ENCODE results near the gene SIM1. TPM values are rescaled to one million over a fixed set of nuclear protein-coding genes. Genes with fewer than 3 reads are reported as not detected.

The SIM1 gene
- total RNA-seq, 2 experiments from 2014 or later, result not detected

DNA sequence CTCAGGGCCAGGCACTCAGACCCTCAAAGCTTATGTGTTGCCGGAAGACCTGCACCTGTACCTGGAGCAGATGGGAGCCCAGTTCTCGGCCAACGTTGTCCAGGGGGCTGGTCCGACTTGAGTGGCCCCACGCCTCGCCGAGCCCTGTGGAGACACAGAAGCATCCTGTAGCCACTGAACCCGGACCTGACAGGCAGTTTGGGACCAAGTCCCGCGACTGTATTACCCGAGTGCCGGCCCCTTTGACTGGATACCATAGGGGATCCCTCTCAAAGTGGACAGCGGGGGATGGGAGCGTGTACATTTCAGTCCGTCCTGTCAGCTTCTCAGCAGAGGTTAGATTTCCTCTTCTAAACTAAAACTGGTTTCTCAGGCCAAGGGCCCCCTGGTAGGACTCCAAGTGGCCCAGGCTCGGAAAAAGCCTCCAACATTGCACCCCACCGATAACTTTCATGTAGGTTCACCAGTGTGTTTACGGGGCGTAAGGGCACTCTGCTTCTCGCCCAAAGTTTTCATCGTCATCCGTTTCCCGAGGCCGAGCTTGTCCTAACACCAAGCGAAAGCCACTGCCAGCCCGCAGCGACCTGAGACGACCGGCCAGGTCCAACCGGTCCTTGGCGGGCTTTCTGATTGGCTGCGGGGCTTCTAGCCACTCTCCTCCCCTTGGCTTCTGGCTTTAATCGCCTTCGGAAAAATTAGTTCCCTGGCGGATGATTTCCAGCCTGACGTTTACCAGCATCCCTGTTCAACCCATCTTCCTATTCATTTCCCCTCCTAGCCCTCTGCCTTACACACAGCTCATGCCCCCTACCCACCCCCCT lies 10.8 kb downstream of the SIM1 start:
- peaks cover 3% of the 10 kb centered on the region for H3K4me1 Mint-ChIP-seq
- no peak overlapping the region for H3K4me3 Mint-ChIP-seq
- H3K36me3 Mint-ChIP-seq, result peaks cover 18% of the 10 kb centered on the region
- H3K27me3 Mint-ChIP-seq, result no peaks in the 10 kb centered on the region
- peaks cover 26% of the 10 kb centered on the region for H3K9me3 Mint-ChIP-seq
- DNase-seq, result no peak
- H3K27ac Mint-ChIP-seq, result no peak overlapping the region

DNA sequence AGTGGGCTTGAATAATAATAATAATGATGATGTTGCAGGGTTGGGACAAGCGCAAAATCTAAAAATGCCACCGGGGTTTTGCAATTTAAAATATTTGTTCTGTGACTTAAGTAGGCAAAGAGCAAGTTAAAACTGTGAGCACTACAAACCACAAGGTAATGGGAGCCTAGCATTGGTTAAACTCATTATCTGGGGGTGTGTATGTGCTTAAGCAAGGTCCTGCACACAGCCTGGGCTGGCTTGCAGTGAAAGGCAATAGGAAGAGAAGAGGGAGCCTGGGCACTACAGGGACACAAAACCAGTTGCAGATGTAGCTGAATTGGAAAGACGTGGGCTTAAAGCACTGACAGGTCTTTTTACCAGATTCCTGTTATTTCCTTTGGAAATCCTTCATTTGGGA lies 11.7 kb downstream of the SIM1 start:
- no peak overlapping the region for H3K27ac Mint-ChIP-seq

DNA sequence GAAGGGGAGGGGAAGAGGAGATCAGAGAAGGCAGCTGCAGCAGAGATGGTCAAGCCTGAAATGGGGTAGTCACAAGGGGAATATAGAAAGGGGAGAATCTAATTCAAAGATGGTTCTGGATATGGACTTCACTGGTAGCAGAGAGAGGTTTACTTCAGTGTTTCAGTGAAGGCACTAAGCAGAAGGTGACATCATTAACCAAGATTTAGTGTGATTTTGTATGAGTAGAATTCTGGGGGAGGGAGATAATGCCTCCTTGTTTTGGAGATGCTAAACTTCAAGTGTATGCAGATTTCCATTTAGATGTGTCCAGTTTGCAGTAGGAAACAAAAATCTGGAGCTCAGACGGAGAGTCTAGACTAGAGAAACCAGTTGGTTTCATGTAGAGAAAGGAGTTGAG lies 13.1 kb downstream of the SIM1 start:
- H3K4me3 Mint-ChIP-seq, result no peak overlapping the region
- H3K4me1 Mint-ChIP-seq, result peaks cover 10% of the 10 kb centered on the region
- no peaks in the 10 kb centered on the region for H3K27me3 Mint-ChIP-seq
- no peak overlapping the region for H3K27ac Mint-ChIP-seq
- DNase-seq, result no peak
- peaks cover 11% of the 10 kb centered on the region for H3K36me3 Mint-ChIP-seq
- H3K9me3 Mint-ChIP-seq, result peaks cover 25% of the 10 kb centered on the region

More for the DNA sequence above, 11.7 kb downstream of the SIM1 start:
- H3K4me1 Mint-ChIP-seq, result peaks cover 3% of the 10 kb centered on the region
- no peak overlapping the region for H3K4me3 Mint-ChIP-seq
- H3K9me3 Mint-ChIP-seq, result peaks cover 24% of the 10 kb centered on the region
- DNase-seq, result no peak
- H3K36me3 Mint-ChIP-seq, result peaks cover 16% of the 10 kb centered on the region
- H3K27me3 Mint-ChIP-seq, result no peaks in the 10 kb centered on the region

DNA sequence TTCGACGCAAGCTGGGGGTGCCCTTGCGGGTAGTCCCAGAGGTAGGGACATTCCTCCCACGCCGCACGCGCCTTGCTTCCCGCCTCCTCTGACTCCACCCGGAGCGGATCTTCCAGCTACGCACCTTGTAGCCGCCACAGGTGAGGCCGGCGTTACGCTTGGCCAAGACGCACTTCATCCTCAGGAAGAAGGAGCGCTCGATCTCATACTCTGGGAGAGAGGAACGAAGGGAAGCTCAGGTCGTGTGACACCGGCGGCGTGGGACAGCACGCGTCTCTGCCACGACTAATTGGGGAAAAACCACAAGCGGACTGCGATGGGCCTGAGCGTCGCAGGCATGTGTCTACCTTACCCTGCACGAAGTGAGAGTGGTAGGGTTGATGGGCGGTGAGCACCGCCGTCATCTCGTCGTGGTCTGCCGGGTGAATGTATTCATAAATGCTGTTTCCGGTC lies 15.5 kb downstream of the SIM1 start:
- Mint-ChIP-seq H3K4me1 (peaks cover 12% of the 10 kb centered on the region), H3K27me3 (peaks cover 12% of the 10 kb centered on the region), H3K27ac (no peak overlapping the region), H3K36me3 (peaks cover 3% of the 10 kb centered on the region), H3K9me3 (peaks cover 11% of the 10 kb centered on the region), H3K4me3 (no peak overlapping the region)
- no peak for DNase-seq

DNA sequence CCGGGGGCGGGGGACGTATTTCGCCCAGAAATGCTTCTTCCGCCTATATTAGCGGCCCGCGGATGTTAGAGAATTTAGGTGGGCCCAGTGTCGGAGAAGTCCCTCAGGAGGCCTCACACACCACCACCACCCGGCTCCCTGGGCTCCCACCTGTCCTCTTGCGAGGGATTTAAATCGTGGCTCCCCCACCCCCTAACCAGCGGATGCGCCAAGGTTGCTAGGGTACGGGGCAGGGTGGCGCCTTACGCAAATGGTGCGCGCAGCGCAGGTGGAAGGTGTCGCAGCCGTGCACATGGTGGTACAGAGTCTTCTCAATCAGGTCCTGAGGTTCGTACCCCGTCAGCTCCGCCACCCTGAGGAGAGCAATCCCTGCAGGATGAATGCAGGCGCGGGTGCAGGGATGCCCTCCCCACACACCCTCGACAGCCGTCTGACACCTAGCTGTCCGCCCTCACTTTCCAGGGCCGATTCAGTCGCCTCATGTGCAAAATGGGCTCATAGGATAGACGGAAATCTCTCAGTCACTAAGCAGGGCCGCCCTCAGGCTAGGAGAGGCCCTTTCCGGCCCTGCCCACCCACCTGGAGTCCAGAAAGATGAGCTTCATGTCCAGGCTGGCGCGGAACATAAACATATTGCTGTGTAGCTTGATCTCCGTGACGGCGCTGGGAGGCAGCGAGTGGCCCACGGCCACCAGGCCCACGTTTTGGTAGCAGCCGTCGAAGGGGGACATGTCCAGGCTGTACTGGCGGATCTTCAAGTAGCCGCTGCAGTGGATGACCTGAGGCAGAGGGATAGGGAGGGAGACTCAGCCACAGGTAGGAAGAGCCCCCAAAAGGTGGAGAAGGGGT lies 16.6 kb downstream of the SIM1 start:
- DNase-seq, result no peak
- H3K27me3 Mint-ChIP-seq, result peaks cover 21% of the 10 kb centered on the region
- peaks cover 9% of the 10 kb centered on the region for H3K9me3 Mint-ChIP-seq
- H3K4me3 Mint-ChIP-seq, result no peak overlapping the region
- H3K27ac Mint-ChIP-seq, result no peak overlapping the region
- H3K4me1 Mint-ChIP-seq, result peaks cover 12% of the 10 kb centered on the region
- H3K36me3 Mint-ChIP-seq, result peaks cover 3% of the 10 kb centered on the region

DNA sequence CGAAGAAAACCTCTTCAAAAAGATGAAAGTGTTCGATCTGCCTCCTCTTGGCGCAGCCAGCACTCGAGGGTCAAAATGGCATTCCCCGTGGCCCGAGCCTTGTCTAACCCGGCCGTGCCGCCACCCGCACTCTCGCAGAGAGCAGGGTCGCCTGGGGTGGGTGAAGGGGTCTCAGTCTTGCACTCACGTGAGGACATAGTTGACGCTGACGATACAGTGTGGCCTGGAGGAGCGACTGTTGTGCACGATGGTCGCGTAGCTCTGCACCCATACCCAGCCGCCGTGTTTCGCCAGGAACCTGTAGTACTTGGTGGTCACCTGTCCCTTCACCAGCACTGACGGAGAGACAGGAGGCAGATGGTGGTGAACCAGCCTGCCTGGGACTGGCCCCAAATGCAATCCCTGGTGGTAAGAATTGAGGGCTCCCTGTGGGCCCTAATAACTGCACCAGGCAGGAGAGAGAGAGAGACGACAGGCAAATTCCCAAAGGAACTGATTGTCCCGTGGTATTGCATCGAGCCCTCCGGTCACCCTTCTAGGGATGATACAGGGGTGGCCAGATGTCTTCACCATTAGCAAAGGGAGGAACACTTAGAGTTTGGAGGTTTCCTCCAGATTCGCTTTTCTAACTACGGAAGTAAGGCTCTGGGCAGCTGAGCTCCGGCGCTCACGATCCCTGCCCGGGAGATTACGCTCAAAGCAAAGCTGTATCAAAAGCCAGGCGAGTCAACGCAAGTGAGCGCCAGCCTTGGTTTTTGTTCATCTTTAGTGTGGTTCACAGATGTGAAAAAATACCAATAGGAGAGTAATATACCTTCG lies 17.4 kb downstream of the SIM1 start:
- Mint-ChIP-seq H3K4me3 (no peak overlapping the region), H3K27ac (no peak overlapping the region), H3K9me3 (peaks cover 9% of the 10 kb centered on the region), H3K27me3 (peaks cover 23% of the 10 kb centered on the region), H3K4me1 (peaks cover 12% of the 10 kb centered on the region), H3K36me3 (peaks cover 3% of the 10 kb centered on the region)
- no peak for DNase-seq

DNA sequence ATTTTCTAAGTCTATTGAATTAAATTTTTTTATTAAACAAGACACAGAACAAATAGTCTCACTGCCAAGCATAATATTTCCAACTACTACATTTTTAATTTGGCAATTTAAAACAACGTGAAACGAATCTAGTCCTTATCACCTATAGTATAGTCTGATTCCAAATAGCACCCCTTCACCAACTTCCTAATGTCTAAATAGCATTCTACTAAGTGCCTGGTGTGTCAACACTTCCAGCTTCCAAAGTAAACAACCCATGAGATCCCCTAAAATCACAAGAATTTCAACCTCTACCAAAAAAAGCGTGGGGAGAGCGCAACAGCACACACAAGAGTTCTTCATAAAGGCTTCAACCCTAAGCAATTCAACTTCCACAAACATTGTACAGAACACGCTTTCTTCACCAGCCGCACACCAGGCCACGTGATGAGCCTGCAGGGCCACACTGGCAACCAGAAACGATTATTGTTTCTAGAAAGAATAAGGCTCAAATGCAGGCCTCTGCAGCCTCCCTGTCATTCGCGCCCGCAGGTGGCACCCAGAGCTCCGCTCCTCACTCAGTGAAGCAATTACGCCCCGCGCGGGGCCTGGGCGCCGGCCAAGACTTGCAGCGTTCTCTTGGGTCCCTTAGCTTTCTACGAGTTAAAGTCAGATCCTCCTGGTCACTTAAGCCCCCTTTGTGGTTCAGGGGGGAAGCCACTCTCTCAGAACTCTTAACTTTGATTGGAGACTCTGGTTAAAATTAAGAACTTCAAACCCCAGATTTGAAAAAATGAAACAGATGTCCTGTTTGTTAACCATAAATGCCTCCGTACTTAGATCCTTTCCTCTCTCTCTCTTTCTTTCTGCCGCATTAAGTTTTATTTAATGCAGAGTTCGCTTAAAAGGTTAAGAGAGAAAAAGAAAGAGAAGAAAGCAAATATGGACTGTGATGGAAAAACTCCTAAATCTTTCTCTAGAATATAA lies 18.3 kb downstream of the SIM1 start:
- H3K4me3 Mint-ChIP-seq, result no peak overlapping the region
- H3K27me3 Mint-ChIP-seq, result peaks cover 23% of the 10 kb centered on the region
- peaks cover 9% of the 10 kb centered on the region for H3K9me3 Mint-ChIP-seq
- no peak overlapping the region for H3K27ac Mint-ChIP-seq
- peaks cover 3% of the 10 kb centered on the region for H3K36me3 Mint-ChIP-seq
- no peak for DNase-seq
- H3K4me1 Mint-ChIP-seq, result peaks cover 12% of the 10 kb centered on the region

DNA sequence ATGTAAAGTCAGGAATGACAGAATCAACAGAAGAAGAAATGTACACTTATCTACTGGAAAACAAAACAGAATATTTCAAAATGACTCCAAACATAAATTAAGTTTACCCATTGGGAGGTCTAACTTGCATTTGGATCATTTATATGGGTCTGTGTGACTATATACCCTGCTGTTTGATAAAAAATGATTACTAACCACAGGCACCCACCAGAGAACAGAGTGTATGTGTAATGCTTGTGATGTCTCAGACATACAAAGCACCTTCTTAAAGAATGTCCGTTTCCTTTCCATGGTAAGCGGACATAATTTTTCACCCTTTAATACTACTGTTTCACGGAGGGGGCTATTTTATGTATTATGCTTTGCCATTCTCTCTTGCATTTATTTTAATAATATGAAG lies 19.2 kb downstream of the SIM1 start:
- DNase-seq, result no peak
- Mint-ChIP-seq H3K27ac (no peak overlapping the region), H3K36me3 (peaks cover 3% of the 10 kb centered on the region), H3K9me3 (peaks cover 9% of the 10 kb centered on the region), H3K27me3 (peaks cover 32% of the 10 kb centered on the region), H3K4me3 (no peak overlapping the region), H3K4me1 (peaks cover 12% of the 10 kb centered on the region)

DNA sequence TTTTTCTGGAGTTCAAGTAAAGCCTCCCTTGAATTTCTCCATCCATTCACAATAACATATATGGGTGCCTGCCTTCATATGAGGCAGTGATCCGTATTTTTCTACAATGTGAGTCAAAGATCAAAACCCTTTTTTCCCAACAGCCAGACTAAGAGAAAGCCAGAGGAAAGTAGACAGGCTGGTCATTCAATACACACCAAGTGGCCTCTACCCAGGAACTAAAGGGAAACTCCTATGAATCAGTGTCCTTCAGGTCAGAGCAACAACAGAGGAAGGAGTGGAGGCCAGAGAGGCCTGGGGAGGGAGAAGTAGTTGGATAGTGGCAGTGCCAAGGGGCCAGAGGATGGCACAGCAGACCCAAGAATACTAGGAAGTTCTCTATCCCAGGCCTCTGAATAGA lies 23.8 kb downstream of the SIM1 start:
- no peaks in the 10 kb centered on the region for H3K4me1 Mint-ChIP-seq
- H3K27me3 Mint-ChIP-seq, result peaks cover 45% of the 10 kb centered on the region
- H3K27ac Mint-ChIP-seq, result no peak overlapping the region
- no peak overlapping the region for H3K4me3 Mint-ChIP-seq
- H3K9me3 Mint-ChIP-seq, result no peaks in the 10 kb centered on the region
- H3K36me3 Mint-ChIP-seq, result no peaks in the 10 kb centered on the region
- DNase-seq, result no peak

DNA sequence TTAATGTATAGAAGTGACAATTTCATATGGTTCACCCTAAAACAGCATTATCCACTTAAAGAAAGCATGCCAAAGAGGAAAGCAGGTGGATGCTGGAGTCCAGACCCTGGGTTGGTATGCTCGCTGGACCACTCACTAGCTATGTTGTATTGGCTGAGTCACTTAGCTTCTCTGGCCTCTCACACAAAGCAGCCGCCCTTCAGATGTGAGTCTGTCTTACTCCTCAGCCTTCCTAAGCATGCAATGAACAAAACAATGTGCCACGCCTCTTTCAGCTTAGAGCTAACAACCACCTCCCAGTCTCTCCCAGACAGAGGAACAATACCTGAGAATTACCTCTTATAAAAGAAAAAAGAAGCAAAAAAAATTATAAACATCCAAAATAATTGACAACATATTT lies 29.4 kb downstream of the SIM1 start:
- Mint-ChIP-seq H3K9me3 (no peaks in the 10 kb centered on the region), H3K36me3 (no peaks in the 10 kb centered on the region), H3K27ac (no peak overlapping the region), H3K4me1 (no peaks in the 10 kb centered on the region), H3K27me3 (peaks cover 20% of the 10 kb centered on the region), H3K4me3 (no peak overlapping the region)
- no peak for DNase-seq

DNA sequence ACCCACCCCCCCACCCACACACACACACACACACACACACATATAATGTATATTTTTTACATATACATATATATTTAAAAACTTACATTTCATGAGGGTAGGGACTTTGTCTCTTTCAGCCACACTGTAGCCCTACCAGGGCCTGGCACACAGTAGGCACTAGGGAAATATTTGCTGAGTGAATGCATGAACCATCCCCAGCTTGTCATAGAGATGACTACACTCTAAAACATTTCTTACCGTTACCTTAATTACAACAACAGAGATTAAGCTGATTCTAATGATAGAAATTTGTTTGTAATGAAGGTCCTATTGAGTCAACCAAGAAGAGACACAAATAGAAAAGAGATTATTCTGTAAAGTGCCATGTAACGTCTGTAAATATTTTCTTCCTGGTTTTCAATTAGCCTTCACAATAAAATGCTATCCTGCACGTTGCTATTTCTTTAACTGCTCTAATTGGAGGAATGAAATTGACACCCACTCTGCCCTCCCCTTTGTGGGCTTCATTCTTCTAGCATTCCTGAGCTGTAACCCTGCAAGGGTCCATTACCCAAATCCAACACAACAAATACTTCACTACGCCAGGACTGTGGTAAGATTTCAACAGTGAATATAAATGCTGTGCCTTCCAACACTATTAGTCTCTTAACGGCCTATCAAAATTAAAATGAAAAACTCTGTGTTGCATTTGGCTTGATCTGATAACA lies 30.8 kb downstream of the SIM1 start:
- H3K4me1 Mint-ChIP-seq, result no peaks in the 10 kb centered on the region
- no peak for DNase-seq
- no peak overlapping the region for H3K27ac Mint-ChIP-seq
- H3K27me3 Mint-ChIP-seq, result peaks cover 19% of the 10 kb centered on the region
- no peaks in the 10 kb centered on the region for H3K9me3 Mint-ChIP-seq
- no peaks in the 10 kb centered on the region for H3K36me3 Mint-ChIP-seq
- no peak overlapping the region for H3K4me3 Mint-ChIP-seq

DNA sequence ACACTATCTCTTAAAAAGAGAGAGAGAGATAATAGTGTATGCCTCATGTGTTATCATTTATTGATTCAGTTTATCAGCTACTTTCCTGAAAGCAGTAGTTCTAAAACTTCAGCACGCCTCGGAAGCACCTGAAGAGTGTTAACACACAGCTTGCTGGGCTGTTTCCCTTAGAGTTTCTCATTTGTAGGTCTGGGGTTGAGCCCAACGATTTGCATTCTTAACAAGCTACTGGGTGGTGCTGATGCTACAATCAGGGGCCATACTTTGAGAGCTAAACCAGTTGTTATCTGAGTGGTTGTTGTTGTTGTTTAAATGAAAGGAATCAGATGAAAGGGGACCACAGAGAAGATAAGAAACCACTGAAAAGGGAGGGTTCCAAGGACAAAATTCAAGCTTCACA lies 32.6 kb downstream of the SIM1 start:
- H3K4me1 Mint-ChIP-seq, result no peaks in the 10 kb centered on the region
- no peak for DNase-seq
- no peaks in the 10 kb centered on the region for H3K36me3 Mint-ChIP-seq
- H3K27ac Mint-ChIP-seq, result no peak overlapping the region
- no peaks in the 10 kb centered on the region for H3K9me3 Mint-ChIP-seq
- no peak overlapping the region for H3K4me3 Mint-ChIP-seq
- peaks cover 17% of the 10 kb centered on the region for H3K27me3 Mint-ChIP-seq

DNA sequence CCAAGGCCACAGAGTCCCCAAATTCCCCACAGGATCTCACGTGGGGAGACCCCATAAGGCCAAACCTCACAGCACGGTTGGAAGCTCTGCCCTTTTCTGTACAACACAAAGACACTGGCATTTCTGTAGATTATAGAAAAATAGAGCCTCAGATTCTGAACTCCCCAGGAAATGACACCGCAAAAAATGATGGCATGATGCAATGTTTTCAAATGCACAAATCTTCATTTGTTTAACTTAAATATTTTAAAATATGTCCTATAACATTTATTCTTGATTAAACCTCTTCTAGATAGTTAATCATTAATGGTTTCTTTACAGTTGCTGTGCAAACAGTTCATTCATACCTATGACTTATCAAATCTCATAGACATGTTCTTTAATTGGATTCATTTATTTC lies 33.8 kb downstream of the SIM1 start:
- Mint-ChIP-seq H3K36me3 (no peaks in the 10 kb centered on the region), H3K4me3 (no peak overlapping the region), H3K27ac (no peak overlapping the region), H3K4me1 (no peaks in the 10 kb centered on the region), H3K27me3 (peaks cover 18% of the 10 kb centered on the region), H3K9me3 (no peaks in the 10 kb centered on the region)
- DNase-seq, result no peak

Data from activated naive CD8-positive, alpha-beta T cell treated with anti-CD3 and anti-CD28 coated beads for 36 hours (primary cell).